Kidney (tissue), 14 donors: ENCODE data around the gene TSC22D1. TPM values are rescaled to one million over a fixed set of nuclear protein-coding genes. Genes with fewer than 3 reads are reported as not detected.

Experiments used
- DNase-seq, 5 donors: peaks; one replicate each; pipeline ENCODE4 v3.0.0-alpha.2; 2013 to 2020
- FAIRE-seq: peaks from 2 replicates; lab custom pipeline; 2012; peaks lifted over from hg19 to GRCh38; lab: Jason Lieb, UNC
- H3K27ac ChIP-seq, 2 donors: one replicate each; pipeline ENCODE4 v1.7.0; 2013; ENCODE audit warnings: low read depth in 2 of 2, low read length in 2 of 2, inconsistent platforms in 1 of 2
- H3K27me3 ChIP-seq: one replicate; pipeline ENCODE4 v1.7.1; 2013; ENCODE audit warnings: low read length, inconsistent platforms; ENCODE audit not compliant: control insufficient read depth, insufficient read depth
- H3K36me3 ChIP-seq, 3 donors: one replicate each; pipeline versions ENCODE4 v1.7.0 to v1.7.1; 2013; ENCODE audit warnings: low read length in 3 of 3, control low read depth in 1 of 3, inconsistent platforms in 1 of 3; ENCODE audit not compliant: insufficient read depth in 3 of 3, control insufficient read depth in 2 of 3
- H3K4me1 ChIP-seq, 3 donors: one replicate each; pipeline versions ENCODE4 v1.7.0 to v1.7.1; 2013; ENCODE audit warnings: low read length in 3 of 3, inconsistent platforms in 1 of 3, low read depth in 1 of 3; ENCODE audit not compliant: control insufficient read depth in 2 of 3, insufficient read depth in 2 of 3
- H3K4me3 ChIP-seq, 3 donors: one replicate each; pipeline versions ENCODE4 v1.7.0 to v1.8.1; 2013; ENCODE audit warnings: low read length in 3 of 3, control low read depth in 1 of 3, inconsistent platforms in 1 of 3
- H3K9ac ChIP-seq, 3 donors: one replicate each; pipeline versions ENCODE4 v1.7.0 to v1.7.1; 2013; ENCODE audit warnings: low read length in 3 of 3, control low read depth in 1 of 3, inconsistent platforms in 1 of 3
- H3K9me3 ChIP-seq, 3 donors: one replicate each; pipeline versions ENCODE4 v1.7.0 to v1.7.1; 2013; ENCODE audit warnings: low read length in 3 of 3, control low read depth in 1 of 3, inconsistent platforms in 1 of 3; ENCODE audit not compliant: control insufficient read depth in 2 of 3, insufficient read depth in 1 of 3
- CTCF ChIP-seq: IDR thresholded peaks from 3 replicates; pipeline ENCODE4 v1.5.1; 2012; ENCODE audit warnings: mild to moderate bottlenecking, moderate library complexity, borderline replicate concordance; ENCODE audit not compliant: insufficient read depth; ENCODE audit errors: extremely low read depth
- intact Hi-C: fragments of 100-400 bp; cut with DNase I; formaldehyde crosslinking; loops from one replicate; pipeline ENCODE4 v1.11.1; 2022
- polyA plus RNA-seq: library from polyadenylated mRNA; stranded (reverse); fragments of 350-450 nt; fragmentation: Illumina TruSeq; extraction: RNeasy Lipid Tissue Mini Kit (QIAGEN cat#74804); gene quantifications from one replicate; pipeline ENCODE4 v1.2.3, GENCODE V29; 2014; ENCODE audit warnings: low read depth, low replicate concordance; ENCODE audit not compliant: insufficient read depth
- total RNA-seq: library from RNA; stranded (reverse); fragmentation: NEBNext Ultra II Directional; extraction: Animal tissue kit (Norgen Biotek cat#: 25700); gene quantifications from one replicate; pipeline ENCODE4 v1.2.1, GENCODE V29; 2021
- donor health status: control.
- donor health status: control.
- donor health status: control.
- donor health status: control.
- donor health status: control.
- donor health status: DM: yes; HTN: yes; CAD: no.
- donor health status: Normal renal cell carcinoma (clear cell type).

TSC22D1 gene
- total and polyA plus RNA-seq, 2 donors from 2014 or later, result 163 to 349 TPM

GRCh38 chr13:44429311-44429710 lies 146.8 kb downstream of the TSC22D1 start:
- H3K4me1 ChIP-seq, result peaks cover 5 to 14% (median 7%) of the 10 kb centered on the region in 3 donors
- intact Hi-C loops, result no loop called here
- no peak for DNase-seq
- no peak overlapping the region for H3K9ac ChIP-seq
- no peak for FAIRE-seq
- H3K27me3 ChIP-seq, result no peaks in the 10 kb centered on the region
- H3K36me3 ChIP-seq, result peaks cover 8 to 17% (median 11%) of the 10 kb centered on the region in 3 donors
- no peak overlapping the region for H3K27ac ChIP-seq
- TF ChIP-seq CTCF, result no peak
- no peaks in the 10 kb centered on the region for H3K9me3 ChIP-seq
- no peak overlapping the region for H3K4me3 ChIP-seq

GRCh38 chr13:44426461-44426860 lies 149.7 kb downstream of the TSC22D1 start:
- no peak for DNase-seq
- no peaks in the 10 kb centered on the region for H3K27me3 ChIP-seq
- no peak overlapping the region for H3K4me3 ChIP-seq
- no peak for FAIRE-seq
- no peaks in the 10 kb centered on the region for H3K36me3 ChIP-seq
- no peak for TF ChIP-seq CTCF
- no peak overlapping the region for H3K27ac ChIP-seq
- intact Hi-C loops, result no loop called here
- H3K4me1 ChIP-seq, result peaks cover 0 to 5% (median 2%) of the 10 kb centered on the region in 3 donors
- H3K9me3 ChIP-seq, result no peaks in the 10 kb centered on the region
- H3K9ac ChIP-seq, result no peak overlapping the region

GRCh38 chr13:44425815-44426078 lies 150.4 kb downstream of the TSC22D1 start:
- Histone ChIP-seq H3K4me3 (no peak overlapping the region), H3K27ac (no peak overlapping the region), H3K9me3 (no peaks in the 10 kb centered on the region), H3K4me1 (peaks cover 0 to 2% (median 0%) of the 10 kb centered on the region in 3 donors), H3K36me3 (no peaks in the 10 kb centered on the region), H3K27me3 (no peaks in the 10 kb centered on the region), H3K9ac (no peak overlapping the region)
- FAIRE-seq, result no peak
- DNase-seq, result no peak
- no peak for TF ChIP-seq CTCF
- intact Hi-C loops, result no loop called here
